ENCODE results near the gene COPZ2. TPM values are rescaled to one million over a fixed set of nuclear protein-coding genes. Genes with fewer than 3 reads are reported as not detected.

The COPZ2 gene
- total and polyA plus RNA-seq, 9 of the 15 experiments (the other 6 are each of a cell fraction or from before 2014, with no cell fraction given): 0.22 to 0.49 TPM; not detected in 7

DNA sequence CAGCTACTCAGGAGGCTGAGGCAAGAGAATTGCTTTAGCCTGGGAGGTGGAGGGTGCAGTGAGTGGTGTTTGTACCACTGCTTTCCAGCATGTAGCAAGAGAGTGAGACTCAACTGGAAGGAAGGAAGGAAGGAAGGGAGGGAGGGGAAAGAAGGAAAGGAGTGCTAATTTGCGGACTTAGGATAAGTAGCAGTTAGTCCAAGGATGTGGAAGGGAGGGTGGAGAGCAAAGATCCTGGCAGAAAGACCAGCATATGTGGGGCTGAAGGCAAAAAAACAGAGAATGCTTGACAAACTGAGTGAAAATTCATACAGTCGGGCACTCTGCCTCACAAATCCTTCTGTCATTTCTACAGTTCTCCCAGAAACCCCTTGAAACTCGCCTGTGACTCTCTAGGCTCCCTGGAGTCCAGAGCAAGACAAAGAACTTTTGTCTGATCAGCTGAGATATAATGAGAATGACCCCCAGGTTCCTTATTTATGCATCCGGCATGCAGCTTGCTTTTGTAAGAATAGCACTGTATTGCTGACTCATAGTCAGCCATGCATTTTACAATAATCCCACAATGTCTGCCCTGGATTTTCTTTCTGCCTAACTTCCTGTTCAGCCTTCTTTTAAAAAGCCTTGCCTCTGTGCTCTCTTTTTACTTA lies 35.2 kb downstream of the COPZ2 start (continued):
- no peak for TF ChIP-seq ARID2 (IDR thresholded peaks at IDR 0.05)
- no peak for TF ChIP-seq MYNN (IDR thresholded peaks at IDR 0.05)
- no peak for TF ChIP-seq MYNN (CRISPR knock-in tag; IDR thresholded peaks at IDR 0.05)
- TF ChIP-seq TAF7 (tag; IDR thresholded peaks at IDR 0.05): no peak
- TF ChIP-seq ZNF57 (CRISPR knock-in tag; IDR thresholded peaks at IDR 0.05): no peak
- TF ChIP-seq RUNX1 (IDR thresholded peaks at IDR 0.05; ENCODE audit: low read depth): no peak
- peak in 1 of 2 experiments; percentile 6; a peak in 1 of 4 replicates for TF ChIP-seq RCOR1 (IDR thresholded peaks at IDR 0.05; ENCODE audit: borderline replicate concordance in 1 of 2, low read depth in 2 of 2, low read length in 2 of 2)
- TF ChIP-seq LARP7 (IDR thresholded peaks at IDR 0.05): no peak; the same call in 1 of the 2 replicates
- TF ChIP-seq, protein P1, sequence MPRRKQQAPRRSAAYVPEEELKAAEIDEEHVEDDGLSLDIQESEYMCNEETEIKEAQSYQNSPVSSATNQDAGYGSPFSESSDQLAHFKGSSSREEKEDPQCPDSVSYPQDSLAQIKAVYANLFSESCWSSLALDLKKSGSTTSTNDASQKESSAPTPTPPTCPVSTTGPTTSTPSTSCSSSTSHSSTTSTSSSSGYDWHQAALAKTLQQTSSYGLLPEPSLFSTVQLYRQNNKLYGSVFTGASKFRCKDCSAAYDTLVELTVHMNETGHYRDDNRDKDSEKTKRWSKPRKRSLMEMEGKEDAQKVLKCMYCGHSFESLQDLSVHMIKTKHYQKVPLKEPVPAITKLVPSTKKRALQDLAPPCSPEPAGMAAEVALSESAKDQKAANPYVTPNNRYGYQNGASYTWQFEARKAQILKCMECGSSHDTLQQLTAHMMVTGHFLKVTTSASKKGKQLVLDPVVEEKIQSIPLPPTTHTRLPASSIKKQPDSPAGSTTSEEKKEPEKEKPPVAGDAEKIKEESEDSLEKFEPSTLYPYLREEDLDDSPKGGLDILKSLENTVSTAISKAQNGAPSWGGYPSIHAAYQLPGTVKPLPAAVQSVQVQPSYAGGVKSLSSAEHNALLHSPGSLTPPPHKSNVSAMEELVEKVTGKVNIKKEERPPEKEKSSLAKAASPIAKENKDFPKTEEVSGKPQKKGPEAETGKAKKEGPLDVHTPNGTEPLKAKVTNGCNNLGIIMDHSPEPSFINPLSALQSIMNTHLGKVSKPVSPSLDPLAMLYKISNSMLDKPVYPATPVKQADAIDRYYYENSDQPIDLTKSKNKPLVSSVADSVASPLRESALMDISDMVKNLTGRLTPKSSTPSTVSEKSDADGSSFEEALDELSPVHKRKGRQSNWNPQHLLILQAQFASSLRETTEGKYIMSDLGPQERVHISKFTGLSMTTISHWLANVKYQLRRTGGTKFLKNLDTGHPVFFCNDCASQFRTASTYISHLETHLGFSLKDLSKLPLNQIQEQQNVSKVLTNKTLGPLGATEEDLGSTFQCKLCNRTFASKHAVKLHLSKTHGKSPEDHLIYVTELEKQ (CRISPR knock-in tag; IDR thresholded peaks at IDR 0.05): no peak
- no peak for TF ChIP-seq FOXK2 (conservative IDR thresholded peaks at IDR 0.05 in 1 of 2, IDR thresholded peaks at IDR 0.05 in 1 of 2; ENCODE audit: low read depth in 2 of 2)
- no peak for TF ChIP-seq CBX2 (IDR thresholded peaks at IDR 0.05; ENCODE audit: insufficient read depth, low read length, poor library complexity, severe bottlenecking)
- TF ChIP-seq, protein P2, sequence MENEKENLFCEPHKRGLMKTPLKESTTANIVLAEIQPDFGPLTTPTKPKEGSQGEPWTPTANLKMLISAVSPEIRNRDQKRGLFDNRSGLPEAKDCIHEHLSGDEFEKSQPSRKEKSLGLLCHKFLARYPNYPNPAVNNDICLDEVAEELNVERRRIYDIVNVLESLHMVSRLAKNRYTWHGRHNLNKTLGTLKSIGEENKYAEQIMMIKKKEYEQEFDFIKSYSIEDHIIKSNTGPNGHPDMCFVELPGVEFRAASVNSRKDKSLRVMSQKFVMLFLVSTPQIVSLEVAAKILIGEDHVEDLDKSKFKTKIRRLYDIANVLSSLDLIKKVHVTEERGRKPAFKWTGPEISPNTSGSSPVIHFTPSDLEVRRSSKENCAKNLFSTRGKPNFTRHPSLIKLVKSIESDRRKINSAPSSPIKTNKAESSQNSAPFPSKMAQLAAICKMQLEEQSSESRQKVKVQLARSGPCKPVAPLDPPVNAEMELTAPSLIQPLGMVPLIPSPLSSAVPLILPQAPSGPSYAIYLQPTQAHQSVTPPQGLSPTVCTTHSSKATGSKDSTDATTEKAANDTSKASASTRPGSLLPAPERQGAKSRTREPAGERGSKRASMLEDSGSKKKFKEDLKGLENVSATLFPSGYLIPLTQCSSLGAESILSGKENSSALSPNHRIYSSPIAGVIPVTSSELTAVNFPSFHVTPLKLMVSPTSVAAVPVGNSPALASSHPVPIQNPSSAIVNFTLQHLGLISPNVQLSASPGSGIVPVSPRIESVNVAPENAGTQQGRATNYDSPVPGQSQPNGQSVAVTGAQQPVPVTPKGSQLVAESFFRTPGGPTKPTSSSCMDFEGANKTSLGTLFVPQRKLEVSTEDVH (IDR thresholded peaks at IDR 0.05; ENCODE audit: low read depth, partially characterized antibody): no peak
- TF ChIP-seq, protein P3, sequence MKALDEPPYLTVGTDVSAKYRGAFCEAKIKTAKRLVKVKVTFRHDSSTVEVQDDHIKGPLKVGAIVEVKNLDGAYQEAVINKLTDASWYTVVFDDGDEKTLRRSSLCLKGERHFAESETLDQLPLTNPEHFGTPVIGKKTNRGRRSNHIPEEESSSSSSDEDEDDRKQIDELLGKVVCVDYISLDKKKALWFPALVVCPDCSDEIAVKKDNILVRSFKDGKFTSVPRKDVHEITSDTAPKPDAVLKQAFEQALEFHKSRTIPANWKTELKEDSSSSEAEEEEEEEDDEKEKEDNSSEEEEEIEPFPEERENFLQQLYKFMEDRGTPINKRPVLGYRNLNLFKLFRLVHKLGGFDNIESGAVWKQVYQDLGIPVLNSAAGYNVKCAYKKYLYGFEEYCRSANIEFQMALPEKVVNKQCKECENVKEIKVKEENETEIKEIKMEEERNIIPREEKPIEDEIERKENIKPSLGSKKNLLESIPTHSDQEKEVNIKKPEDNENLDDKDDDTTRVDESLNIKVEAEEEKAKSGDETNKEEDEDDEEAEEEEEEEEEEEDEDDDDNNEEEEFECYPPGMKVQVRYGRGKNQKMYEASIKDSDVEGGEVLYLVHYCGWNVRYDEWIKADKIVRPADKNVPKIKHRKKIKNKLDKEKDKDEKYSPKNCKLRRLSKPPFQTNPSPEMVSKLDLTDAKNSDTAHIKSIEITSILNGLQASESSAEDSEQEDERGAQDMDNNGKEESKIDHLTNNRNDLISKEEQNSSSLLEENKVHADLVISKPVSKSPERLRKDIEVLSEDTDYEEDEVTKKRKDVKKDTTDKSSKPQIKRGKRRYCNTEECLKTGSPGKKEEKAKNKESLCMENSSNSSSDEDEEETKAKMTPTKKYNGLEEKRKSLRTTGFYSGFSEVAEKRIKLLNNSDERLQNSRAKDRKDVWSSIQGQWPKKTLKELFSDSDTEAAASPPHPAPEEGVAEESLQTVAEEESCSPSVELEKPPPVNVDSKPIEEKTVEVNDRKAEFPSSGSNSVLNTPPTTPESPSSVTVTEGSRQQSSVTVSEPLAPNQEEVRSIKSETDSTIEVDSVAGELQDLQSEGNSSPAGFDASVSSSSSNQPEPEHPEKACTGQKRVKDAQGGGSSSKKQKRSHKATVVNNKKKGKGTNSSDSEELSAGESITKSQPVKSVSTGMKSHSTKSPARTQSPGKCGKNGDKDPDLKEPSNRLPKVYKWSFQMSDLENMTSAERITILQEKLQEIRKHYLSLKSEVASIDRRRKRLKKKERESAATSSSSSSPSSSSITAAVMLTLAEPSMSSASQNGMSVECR (CRISPR knock-in tag; IDR thresholded peaks at IDR 0.05): 0 out of 2 replicates have a peak, but pooled peaks have one; percentile 34
- TF ChIP-seq ETV6 (IDR thresholded peaks at IDR 0.05; ENCODE audit: borderline replicate concordance in 1 of 2, low read depth in 2 of 2, low read length in 1 of 2): no peak
- no peak for TF ChIP-seq ETV6 (CRISPR knock-in tag; IDR thresholded peaks at IDR 0.05; ENCODE audit: borderline replicate concordance)
- TF ChIP-seq MTA3 (IDR thresholded peaks at IDR 0.05; ENCODE audit: borderline replicate concordance): no peak
- TF ChIP-seq FOXP1 (CRISPR knock-in tag; IDR thresholded peaks at IDR 0.05): no peak
- no peak for TF ChIP-seq ZNF436 (CRISPR knock-in tag; IDR thresholded peaks at IDR 0.05)

Data from K562 (cell line).